ENCODE measurements around the gene ADGRL3.

- TF ChIP-seq POLR2A (IDR thresholded peaks at IDR 0.05): no peak
- TF ChIP-seq CTCF (IDR thresholded peaks at IDR 0.05): no peak
Observed at GRCh38 chr4:61309616-61310015, 109.5 kb downstream of the ADGRL3 start.

Measured in adrenal gland (tissue), 5 donors.